ENCODE results near the gene CA5B. TPM values are rescaled to one million over a fixed set of nuclear protein-coding genes. Genes with fewer than 3 reads are reported as not detected.

CA5B gene, protein sequence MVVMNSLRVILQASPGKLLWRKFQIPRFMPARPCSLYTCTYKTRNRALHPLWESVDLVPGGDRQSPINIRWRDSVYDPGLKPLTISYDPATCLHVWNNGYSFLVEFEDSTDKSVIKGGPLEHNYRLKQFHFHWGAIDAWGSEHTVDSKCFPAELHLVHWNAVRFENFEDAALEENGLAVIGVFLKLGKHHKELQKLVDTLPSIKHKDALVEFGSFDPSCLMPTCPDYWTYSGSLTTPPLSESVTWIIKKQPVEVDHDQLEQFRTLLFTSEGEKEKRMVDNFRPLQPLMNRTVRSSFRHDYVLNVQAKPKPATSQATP
- total RNA-seq, result 7.9 and 15.0 TPM in 2 replicates

DNA sequence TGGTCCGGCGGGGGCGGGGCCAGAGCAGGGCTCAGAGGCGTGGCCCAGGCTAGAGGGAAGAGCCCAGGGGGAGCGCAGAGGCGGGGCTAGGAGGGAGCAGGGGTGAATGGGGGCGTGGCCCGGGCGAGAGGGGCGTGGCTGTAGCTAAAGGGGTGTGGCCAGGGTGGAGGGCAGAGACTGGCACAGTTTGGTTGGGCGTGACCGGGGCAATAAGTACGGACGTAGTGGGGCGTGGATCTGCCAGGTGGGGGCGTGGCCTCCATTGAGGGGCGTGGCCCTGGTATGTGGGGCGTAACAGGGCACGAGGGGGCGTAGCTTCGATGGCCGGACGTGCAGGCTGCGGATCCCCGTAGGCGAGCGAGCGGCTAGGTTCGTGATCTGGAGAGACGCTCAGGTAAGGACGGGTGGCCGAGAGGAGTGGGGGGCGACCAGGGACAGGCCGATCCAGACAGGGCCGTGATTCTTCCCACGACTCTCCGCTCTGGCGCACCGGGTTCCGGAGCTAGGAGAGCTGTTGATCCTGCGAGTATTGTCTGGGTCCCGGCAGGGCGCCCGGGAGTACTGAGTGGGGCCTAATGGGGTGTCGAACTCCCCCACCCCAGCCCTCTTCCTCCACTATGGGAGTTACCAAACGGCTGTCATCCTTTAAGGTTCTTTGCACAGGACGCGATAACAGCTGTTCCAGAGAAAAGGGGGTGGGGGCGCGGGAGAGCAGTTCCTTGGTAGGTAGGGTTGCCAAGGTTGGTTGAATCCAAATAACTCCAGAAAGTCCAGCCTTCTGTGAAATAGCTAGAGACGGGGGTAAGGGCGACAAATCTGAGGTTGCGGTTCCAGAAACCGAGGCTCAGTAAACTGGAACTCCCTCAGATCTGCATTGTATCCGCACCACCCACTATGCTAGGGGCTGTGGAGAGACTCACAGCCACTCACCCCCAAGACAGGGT, at the start of gene CA5B:
CA5B (plus strand) TSS at position 312 of the 944 bp plus-strand sequence. CDS start 11,754 bp downstream, outside the sequence.

DNA sequence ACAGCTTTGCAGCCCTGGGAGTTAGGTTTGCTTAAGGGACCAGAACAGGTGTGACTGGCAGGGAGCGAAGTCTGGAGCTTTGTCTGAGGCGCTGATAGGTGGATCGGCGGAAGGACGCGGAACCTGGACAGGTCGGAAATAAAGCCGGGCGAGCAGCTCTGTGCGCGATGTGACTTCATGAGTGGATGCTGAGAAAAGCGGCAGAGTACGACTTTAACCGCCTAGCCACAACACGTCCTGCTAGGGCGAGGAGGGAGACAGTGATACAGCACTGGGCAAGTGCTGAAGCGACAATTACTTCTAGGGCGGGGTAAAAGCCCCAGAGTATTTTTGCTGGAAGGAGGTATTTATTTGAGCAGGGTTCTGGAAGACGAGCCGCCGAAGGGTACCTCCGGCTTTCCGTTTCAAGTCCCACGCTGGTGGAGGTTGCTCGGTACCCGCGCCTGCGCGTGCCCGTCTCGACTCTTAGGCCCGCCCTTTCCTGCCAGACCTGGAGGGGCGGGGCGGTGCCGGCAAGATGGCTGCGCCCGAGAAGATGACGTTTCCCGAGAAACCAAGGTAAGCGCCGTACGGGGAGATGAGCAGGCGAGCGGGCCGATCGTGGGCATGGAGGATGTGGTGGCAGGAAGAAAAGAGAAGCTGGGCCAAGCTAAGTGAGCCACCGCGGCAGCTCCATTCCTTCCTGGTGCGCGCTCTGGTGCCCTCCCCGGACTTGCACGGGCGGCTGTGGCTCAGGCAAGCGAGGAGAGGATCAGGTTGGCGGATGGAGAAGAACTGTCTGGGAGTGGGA, 52.1 kb downstream of the CA5B start, which contains the start of gene ZRSR2:
ZRSR2 (plus strand) TSS at position 506 of the 790 bp plus-strand sequence; CDS start at position 518, 12 bp downstream.

Other genes with a start within 250 kb of the CA5B start
- 11.9 and 12.4 TPM in 2 replicates for gene PIR, start 244.9 kb upstream of the CA5B start, total RNA-seq
- gene BMX, start 237.5 kb upstream of the CA5B start, total RNA-seq, result 0.73 TPM in 1 of 2 replicates, not detected in the other
- gene ACE2, start 137.3 kb upstream of the CA5B start, total RNA-seq, result not detected in 2 replicates
- gene CLTRN, start 73.5 kb upstream of the CA5B start, total RNA-seq, result 0.29 and 0.50 TPM in 2 replicates
- 2.5 and 4.4 TPM in 2 replicates for gene ZRSR2, start 52.2 kb downstream of the CA5B start, total RNA-seq
- gene AP1S2, start 116.5 kb downstream of the CA5B start, total RNA-seq, result 25.5 and 49.0 TPM in 2 replicates

Data from smooth muscle cell of trachea (primary cell).